Naive thymus-derived CD4-positive, alpha-beta T cell (primary cell): Measurements from ENCODE around the gene ZC2HC1B. TPM values are rescaled to one million over a fixed set of nuclear protein-coding genes. Genes with fewer than 3 reads are reported as not detected.

Experiments
- ATAC-seq: fragments of 150-1000 bp; cut with Tn5 transposase; 2 replicates; pipeline ENCODE4 v1.10.0; 2021; ENCODE audit warnings: mild to moderate bottlenecking, moderate library complexity
- CTCF ChIA-PET: fragments of 350-600 bp; sonication (Branson Sonifier 250); formaldehyde crosslinking; loops from one replicate; lab custom pipeline; 2021; ENCODE audit warnings: antibody characterized with exemption; lab: Charles Lee
- POLR2A ChIA-PET: fragments of 350-600 bp; sonication (Branson Sonifier 250); formaldehyde crosslinking; loops from one replicate; lab custom pipeline; 2021; ENCODE audit warnings: antibody characterized with exemption, inconsistent platforms; lab: Charles Lee
- DNase-seq, 9 donors: peaks; one replicate each; pipeline versions ENCODE4 v3.0.0 to v3.0.0-alpha.2; 2020 to 2022; ENCODE audit warnings: mixed read lengths in 1 of 9
- H3K27ac ChIP-seq: one replicate; pipeline ENCODE4 v1.7.0; 2013; ENCODE audit warnings: mild to moderate bottlenecking, low read depth, low read length, moderate library complexity
- H3K27me3 ChIP-seq, 2 donors: one replicate each; pipeline ENCODE4 v1.7.0; 2013; ENCODE audit warnings: low read length in 2 of 2, mild to moderate bottlenecking in 2 of 2, moderate library complexity in 2 of 2; ENCODE audit not compliant: control insufficient read depth in 2 of 2, insufficient read depth in 2 of 2
- H3K36me3 ChIP-seq, 3 experiments: 1 replicate in 2 of 3; 2 replicates in 1 of 3; pipeline ENCODE4 v1.7.0; 2013; ENCODE audit warnings: low read length in 3 of 3, mild to moderate bottlenecking in 3 of 3, moderate library complexity in 1 of 3; ENCODE audit not compliant: insufficient read depth in 3 of 3, control insufficient read depth in 2 of 3
- H3K4me1 ChIP-seq, 2 donors: one replicate each; pipeline ENCODE4 v1.7.0; 2013; ENCODE audit warnings: low read length in 2 of 2, mild to moderate bottlenecking in 2 of 2, moderate library complexity in 1 of 2; ENCODE audit not compliant: control insufficient read depth in 2 of 2, insufficient read depth in 2 of 2
- H3K4me3 ChIP-seq: 2 replicates; pipeline ENCODE4 v1.7.0; 2013; ENCODE audit warnings: mild to moderate bottlenecking, low read length
- H3K9me3 ChIP-seq, 3 experiments: 1 replicate in 2 of 3; 2 replicates in 1 of 3; pipeline ENCODE4 v1.7.0; 2013; ENCODE audit warnings: low read length in 3 of 3; ENCODE audit not compliant: control insufficient read depth in 2 of 3
- H3K27ac Mint-ChIP-seq, 9 donors: one replicate each; pipeline ENCODE4 v1.8.0; 2020 to 2022; ENCODE audit warnings: mixed read lengths in 9 of 9, mild to moderate bottlenecking in 8 of 9, moderate library complexity in 5 of 9, inconsistent platforms in 2 of 9
- H3K27me3 Mint-ChIP-seq, 5 donors: one replicate each; pipeline ENCODE4 v1.8.0; 2021 to 2022; ENCODE audit warnings: mixed read lengths in 5 of 5, mild to moderate bottlenecking in 1 of 5
- H3K36me3 Mint-ChIP-seq, 5 donors: one replicate each; pipeline ENCODE4 v1.8.0; 2020 to 2022; ENCODE audit warnings: mixed read lengths in 5 of 5, mild to moderate bottlenecking in 3 of 5, inconsistent platforms in 1 of 5
- H3K4me1 Mint-ChIP-seq, 7 donors: one replicate each; pipeline ENCODE4 v1.8.0; 2020 to 2022; ENCODE audit warnings: mixed read lengths in 7 of 7, mild to moderate bottlenecking in 3 of 7, inconsistent platforms in 1 of 7
- H3K4me3 Mint-ChIP-seq, 10 donors: one replicate each; pipeline ENCODE4 v1.8.0; 2020 to 2022; ENCODE audit warnings: mild to moderate bottlenecking in 10 of 10, mixed read lengths in 10 of 10, moderate library complexity in 6 of 10, inconsistent platforms in 2 of 10
- H3K9me3 Mint-ChIP-seq, 11 donors: one replicate each; pipeline ENCODE4 v1.8.0; 2020 to 2022; ENCODE audit warnings: mixed read lengths in 11 of 11, mild to moderate bottlenecking in 4 of 11, inconsistent platforms in 1 of 11, moderate library complexity in 1 of 11
- intact Hi-C, 2 donors: fragments of 100-400 bp; cut with micrococcal nuclease; formaldehyde crosslinking; loops; one replicate each; pipeline ENCODE4 v1.15.1; 2023
- polyA plus RNA-seq, 2 donors: library from polyadenylated mRNA; unstranded; fragments of 300-500 nt; fragmentation: Illumina TruSeq; gene quantifications; one replicate each; pipeline ENCODE4 v1.2.3, GENCODE V29; 2021
- total RNA-seq, 6 experiments: library from RNA in 5 of 6; stranded (reverse) in 5 of 6; gene quantifications; 1 replicate in 5 of 6; 2 replicates in 1 of 6; pipeline ENCODE4 v1.2.3 and lab custom pipeline; 2021 to 2026

ZC2HC1B gene
- total and polyA plus RNA-seq, 7 experiments from 2014 or later = 0.49 TPM; not detected in 6

GRCh38 chr6:143838395-143838794 lies 25.9 kb upstream of the ZC2HC1B start:
- no peak overlapping the region for H3K27ac Mint-ChIP-seq
- CTCF ChIA-PET = no interaction called here
- H3K27me3 ChIP-seq = no peaks in the 10 kb centered on the region

DNA sequence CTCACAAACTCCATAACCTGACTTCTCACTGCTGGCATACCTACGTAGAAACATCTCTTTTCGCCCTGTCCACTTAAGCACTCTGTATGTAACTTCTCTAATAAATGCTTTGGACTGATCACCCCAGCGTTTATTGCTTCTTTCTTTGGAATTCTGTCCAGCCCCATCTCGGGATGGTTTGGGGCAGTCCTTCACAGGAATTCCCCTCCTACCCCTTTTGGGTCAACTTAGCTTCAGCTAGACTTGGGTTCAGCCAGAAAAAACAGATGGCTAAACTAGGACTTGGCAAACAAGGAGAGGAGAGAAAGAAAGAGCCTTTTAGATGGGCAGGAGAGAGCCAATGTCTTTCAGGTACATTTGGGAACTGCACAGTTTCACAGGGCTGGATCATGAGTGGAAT lies 25.1 kb upstream of the ZC2HC1B start:
- Mint-ChIP-seq H3K4me3 (no peak overlapping the region), H3K36me3 (peaks cover 0 to 6% (median 3%) of the 10 kb centered on the region in 5 donors), H3K27me3 (no peaks in the 10 kb centered on the region), H3K4me1 (peaks cover 8 to 18% (median 13%) of the 10 kb centered on the region in 7 donors), H3K27ac (no peak overlapping the region), H3K9me3 (peaks cover 0 to 1% (median 0%) of the 10 kb centered on the region in 11 donors)
- no peaks in the 10 kb centered on the region for H3K9me3 ChIP-seq
- peaks cover 5% of the 10 kb centered on the region in 2 donors for H3K4me1 ChIP-seq
- DNase-seq (no peak), ATAC-seq (no peak)
- H3K36me3 ChIP-seq = peaks cover 0 to 8% (median 0%) of the 10 kb centered on the region in 3 experiments
- POLR2A ChIA-PET = no interaction called here
- CTCF ChIA-PET = no interaction called here
- H3K27ac ChIP-seq = no peak overlapping the region
- H3K27me3 ChIP-seq = no peaks in the 10 kb centered on the region
- intact Hi-C loops = no loop called here
- H3K4me3 ChIP-seq = no peak overlapping the region

More at GRCh38 chr6:143838395-143838794, 25.9 kb upstream of the ZC2HC1B start:
- H3K4me1 ChIP-seq = no peaks in the 10 kb centered on the region
- H3K27ac ChIP-seq = no peak overlapping the region
- no peak overlapping the region for H3K4me3 Mint-ChIP-seq
- H3K36me3 ChIP-seq = peaks cover 0 to 6% (median 0%) of the 10 kb centered on the region in 3 experiments
- no peaks in the 10 kb centered on the region for H3K27me3 Mint-ChIP-seq
- no peaks in the 10 kb centered on the region for H3K9me3 ChIP-seq
- ATAC-seq (no peak), DNase-seq (no peak)
- no peak overlapping the region for H3K4me3 ChIP-seq
- POLR2A ChIA-PET = no interaction called here
- intact Hi-C loops = no loop called here
- no peaks in the 10 kb centered on the region for H3K36me3 Mint-ChIP-seq
- peaks cover 0 to 10% (median 6%) of the 10 kb centered on the region in 7 donors for H3K4me1 Mint-ChIP-seq
- H3K9me3 Mint-ChIP-seq = peaks cover 0 to 1% (median 0%) of the 10 kb centered on the region in 11 donors

DNA sequence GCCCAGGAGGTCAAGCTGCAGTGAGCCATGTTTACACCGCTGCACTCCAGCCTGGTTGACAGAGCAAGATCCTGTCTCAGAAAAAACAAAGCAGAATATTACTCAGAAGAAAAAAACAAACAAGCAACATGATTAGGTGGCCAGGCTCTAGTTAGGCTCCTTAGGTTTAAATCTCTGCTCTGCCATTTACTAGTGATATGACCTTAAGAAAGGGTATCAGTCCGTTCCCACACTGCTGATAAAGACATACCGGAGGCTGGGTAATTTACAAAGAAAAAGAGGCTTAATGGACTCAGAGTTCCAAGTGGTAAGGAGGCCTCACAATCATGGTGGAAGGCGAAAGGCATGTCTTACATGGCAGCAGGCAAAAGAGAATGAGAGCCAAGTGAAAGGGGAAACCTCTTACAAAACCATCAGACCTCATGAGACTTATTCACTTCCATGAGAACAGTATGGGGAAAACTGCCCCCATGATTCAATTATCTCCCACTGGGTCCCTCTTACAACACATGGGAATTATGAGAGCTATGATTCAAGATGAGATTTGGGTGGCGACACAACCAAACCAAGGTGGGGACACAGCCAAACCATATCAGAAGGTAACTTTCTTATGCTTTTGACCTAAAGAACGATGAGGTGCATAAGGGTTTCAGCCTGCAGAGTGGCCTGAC lies 23.5 kb upstream of the ZC2HC1B start:
- no peaks in the 10 kb centered on the region for H3K9me3 ChIP-seq
- Mint-ChIP-seq H3K27ac (peak overlapping the region in 3 of 9 donors; percentile 26 to 77 (median 30)), H3K36me3 (peaks cover 2 to 11% (median 8%) of the 10 kb centered on the region in 5 donors), H3K4me3 (peak overlapping the region in 6 of 10 donors; percentile 29 to 63 (median 40)), H3K9me3 (peaks cover 0 to 1% (median 0%) of the 10 kb centered on the region in 11 donors), H3K4me1 (peaks cover 12 to 31% (median 27%) of the 10 kb centered on the region in 7 donors), H3K27me3 (no peaks in the 10 kb centered on the region)
- DNase-seq (no peak), ATAC-seq (no peak)
- peaks cover 0 to 16% (median under 1%) of the 10 kb centered on the region in 3 experiments for H3K36me3 ChIP-seq
- H3K4me3 ChIP-seq = no peak overlapping the region
- POLR2A ChIA-PET = no interaction called here
- no peak overlapping the region for H3K27ac ChIP-seq
- CTCF ChIA-PET = interaction anchor here (0.5 kb wide), 1 partner anchor 263 kb away, joined by 3 read pairs; no protein-coding TSS in a partner anchor
- intact Hi-C loops = loop anchor here (5.0 to 10.0 kb wide), 6 partner anchors 164 to 1972 kb away; partner anchors contain the start of genes HIVEP2 (in 2 of the 2), FBXO30 (in 1 of the 2), FUCA2 (in 1 of the 2) and PLAGL1 (in 1 of the 2)
- H3K27me3 ChIP-seq = no peaks in the 10 kb centered on the region
- H3K4me1 ChIP-seq = peaks cover 6 to 11% of the 10 kb centered on the region in 2 donors

- peaks cover 14 to 38% (median 32%) of the 10 kb centered on the region in 7 donors for H3K4me1 Mint-ChIP-seq
- intact Hi-C loops = loop anchor here (2.0 to 10.0 kb wide), 15 partner anchors 36 to 1970 kb away; partner anchors contain the start of genes FUCA2 (in 2 of the 2), HIVEP2 (in 2 of the 2), STX11 (in 2 of the 2) and AIG1 (in 1 of the 2)
- Histone ChIP-seq H3K4me3 (peak overlapping the region; percentile 99), H3K36me3 (peaks cover 8 to 33% (median 14%) of the 10 kb centered on the region in 3 experiments), H3K9me3 (no peaks in the 10 kb centered on the region), H3K4me1 (peaks cover 6 to 11% of the 10 kb centered on the region in 2 donors), H3K27ac (peak overlapping the region; percentile 92), H3K27me3 (no peaks in the 10 kb centered on the region)
- POLR2A ChIA-PET = interaction anchor here (0.7 to 1.3 kb wide), 4 partner anchors 14 to 392 kb away, joined by 3 to 5 read pairs (median 3); partner anchors contain the start of genes ADAT2, PEX3 and SF3B5
- peak overlapping the region; percentile 93 to 99 (median 96) for H3K4me3 Mint-ChIP-seq
- peak overlapping the region; percentile 91 to 99 (median 97) for H3K27ac Mint-ChIP-seq
- H3K36me3 Mint-ChIP-seq = peaks cover 7 to 22% (median 20%) of the 10 kb centered on the region in 5 donors
- no peaks in the 10 kb centered on the region for H3K27me3 Mint-ChIP-seq
- no peak for DNase-seq
- CTCF ChIA-PET = interaction anchor here (1.0 kb wide), 2 partner anchors 9 to 267 kb away, joined by 3 read pairs; no protein-coding TSS in a partner anchor
- peaks cover 0 to 1% (median 0%) of the 10 kb centered on the region in 11 donors for H3K9me3 Mint-ChIP-seq
- peak; percentile 52 for ATAC-seq
These were observed 21.8 kb upstream of the ZC2HC1B start for GRCh38 chr6:143842461-143842901.

DNA sequence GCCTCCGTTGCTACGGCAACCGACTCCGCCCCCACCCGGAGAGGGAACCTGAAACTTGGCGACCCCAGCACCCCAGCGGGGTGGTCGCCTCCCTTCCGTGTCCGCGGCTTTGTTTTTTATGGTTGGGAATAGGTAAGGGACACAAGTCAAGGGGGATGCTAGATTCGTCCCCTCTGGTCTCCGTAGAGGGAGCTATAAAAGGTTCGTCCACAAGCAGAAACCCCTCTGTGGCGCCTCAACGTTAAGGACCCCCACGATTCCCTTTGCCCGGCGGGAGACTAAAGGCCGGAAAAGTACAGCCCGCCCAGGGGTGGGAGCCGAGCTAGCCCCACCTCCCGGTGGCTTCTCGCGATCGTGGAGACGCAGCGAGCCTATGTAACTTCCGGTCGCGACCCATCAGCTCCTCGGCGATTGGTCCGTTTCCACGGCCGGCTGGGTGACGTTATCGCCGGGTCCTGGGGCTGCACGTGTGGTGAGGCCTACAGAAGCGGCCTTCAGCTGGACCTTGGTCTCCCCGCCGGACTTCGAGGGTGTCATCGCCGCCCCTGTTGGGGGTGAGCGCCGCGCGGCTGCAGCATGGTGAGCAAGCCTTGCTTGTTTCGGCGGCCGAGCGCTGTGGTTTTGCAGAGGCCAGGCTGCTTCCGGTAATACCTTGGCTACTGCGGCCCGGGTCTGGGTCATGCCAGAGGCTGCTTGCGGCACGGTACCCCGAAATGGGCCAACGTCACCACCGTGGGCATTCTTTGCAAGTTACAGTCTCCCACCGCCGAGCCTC lies 21.2 kb upstream of the ZC2HC1B start, which contains the start of gene LTV1:
TSS of gene LTV1 (plus strand) at position 437 of the 775 bp plus-strand sequence. CDS start at position 577, 140 bp downstream.
- H3K36me3 Mint-ChIP-seq = peaks cover 7 to 27% (median 25%) of the 10 kb centered on the region in 5 donors
- H3K9me3 ChIP-seq = no peaks in the 10 kb centered on the region
- peaks cover 0 to 1% (median 0%) of the 10 kb centered on the region in 11 donors for H3K9me3 Mint-ChIP-seq
- peaks cover 6 to 11% of the 10 kb centered on the region in 2 donors for H3K4me1 ChIP-seq
- ATAC-seq = peak; percentile 98
- H3K36me3 ChIP-seq = peaks cover 12 to 34% (median 14%) of the 10 kb centered on the region in 3 experiments
- H3K27me3 ChIP-seq = no peaks in the 10 kb centered on the region
- CTCF ChIA-PET = interaction anchor here (1.0 kb wide), 2 partner anchors 10 to 268 kb away, joined by 3 read pairs; no protein-coding TSS in a partner anchor
- peak within 1 kb of the TSS; percentile 93 to 99 (median 96) for H3K4me3 Mint-ChIP-seq
- peak within 1 kb of the TSS; percentile 99 for H3K4me3 ChIP-seq
- peak within 1 kb of the TSS; percentile 91 to 99 (median 97) for H3K27ac Mint-ChIP-seq
- H3K27ac ChIP-seq = peak within 1 kb of the TSS; percentile 92
- POLR2A ChIA-PET = interaction anchor here (0.7 to 1.3 kb wide), 7 partner anchors 10 to 1697 kb away, joined by 3 to 5 read pairs (median 3); partner anchors contain the start of genes ADAT2, NMBR, PEX3 and SF3B5
- H3K27me3 Mint-ChIP-seq = no peaks in the 10 kb centered on the region
- peak; percentile 82 to 90 (median 88) for DNase-seq
- intact Hi-C loops = loop anchor here (1.0 to 10.0 kb wide), 22 partner anchors 36 to 1969 kb away; partner anchors contain the start of genes ADAT2 (in 2 of the 2), FUCA2 (in 2 of the 2), HIVEP2 (in 2 of the 2) and NMBR (in 2 of the 2)
- H3K4me1 Mint-ChIP-seq = peaks cover 19 to 42% (median 32%) of the 10 kb centered on the region in 7 donors
